GM23248 (cell line): Measurements from ENCODE around the gene C17orf100. TPM values are rescaled to one million over a fixed set of nuclear protein-coding genes. Genes with fewer than 3 reads are reported as not detected.
"Not testable (repeated sequence)": the region's sequence is repeated elsewhere in the genome, so short reads cannot be mapped to it uniquely, and the experiment has no call there.

Experiments used
- DNase-seq: peaks from one replicate; pipeline ENCODE4 v3.0.0-alpha.2; 2015
- H2AFZ ChIP-seq: fragments of 200-600 bp; sonication (generic); 2 replicates; pipeline ENCODE4 v1.6.1; 2016; ENCODE audit warnings: antibody characterized with exemption
- H3F3A ChIP-seq: fragments of 200-600 bp; sonication (generic); 2 replicates; pipeline ENCODE4 v1.6.1; 2016; ENCODE audit warnings: mild to moderate bottlenecking, antibody characterized with exemption, mixed run types; ENCODE audit not compliant: insufficient read depth
- H3K27ac ChIP-seq: fragments of 200-600 bp; sonication (generic); 2 replicates; pipeline ENCODE4 v1.5.1; 2016; ENCODE audit warnings: mild to moderate bottlenecking
- H3K27me3 ChIP-seq: fragments of 200-600 bp; sonication (generic); replicated peaks from 2 replicates; pipeline ENCODE4 v1.6.1; 2016; ENCODE audit warnings: mild to moderate bottlenecking; ENCODE audit not compliant: insufficient read depth
- H3K36me3 ChIP-seq: fragments of 200-600 bp; sonication (generic); 2 replicates; pipeline ENCODE4 v1.6.1; 2016; ENCODE audit warnings: low read depth, mild to moderate bottlenecking
- H3K4me1 ChIP-seq: fragments of 200-600 bp; sonication (generic); 2 replicates; pipeline ENCODE4 v1.6.1; 2016; ENCODE audit warnings: mild to moderate bottlenecking; ENCODE audit not compliant: insufficient read depth
- H3K4me2 ChIP-seq: fragments of 200-600 bp; sonication (generic); one replicate; pipeline ENCODE4 v1.6.1; 2016; ENCODE audit warnings: mild to moderate bottlenecking; ENCODE audit not compliant: unreplicated experiment
- H3K4me3 ChIP-seq: fragments of 200-600 bp; sonication (generic); 2 replicates; pipeline ENCODE4 v1.5.1; 2016; ENCODE audit warnings: mild to moderate bottlenecking
- H3K79me2 ChIP-seq: fragments of 200-600 bp; sonication (generic); 2 replicates; pipeline ENCODE4 v1.6.1; 2016; ENCODE audit warnings: mild to moderate bottlenecking; ENCODE audit not compliant: insufficient read depth
- H3K9ac ChIP-seq: fragments of 200-600 bp; sonication (generic); 2 replicates; pipeline ENCODE4 v1.6.1; 2016; ENCODE audit warnings: mild to moderate bottlenecking
- H3K9me2 ChIP-seq: fragments of 200-600 bp; sonication (generic); 2 replicates; pipeline ENCODE4 v1.6.1; 2016; ENCODE audit warnings: mixed run types, mild to moderate bottlenecking, moderate library complexity; ENCODE audit not compliant: insufficient read depth
- H3K9me3 ChIP-seq: fragments of 200-600 bp; sonication (generic); one replicate; pipeline ENCODE4 v1.6.1; 2017; ENCODE audit warnings: low read depth
- H4K20me1 ChIP-seq: fragments of 200-600 bp; sonication (generic); 2 replicates; pipeline ENCODE4 v1.6.0; 2016; ENCODE audit not compliant: insufficient read depth
- EZH2 ChIP-seq: fragments of 200-600 bp; sonication (generic); IDR thresholded peaks from 2 replicates; pipeline ENCODE4 v1.6.1; 2018; ENCODE audit warnings: antibody characterized with exemption, mild to moderate bottlenecking; ENCODE audit not compliant: insufficient read depth, poor library complexity, severe bottlenecking
- EZH2phosphoT487 ChIP-seq: fragments of 200-600 bp; sonication (generic); IDR thresholded peaks from 2 replicates; pipeline ENCODE4 v1.6.1; 2018; ENCODE audit warnings: antibody characterized with exemption, moderate library complexity, mild to moderate bottlenecking, low read depth; ENCODE audit not compliant: insufficient read depth
- WGBS, 2 experiments: methylation state at CpG; one replicate each; pipeline ENCODE4 v1.1.6; 2015 to 2017; ENCODE audit warnings: low lambda C conversion rate in 2 of 2, low coverage in 1 of 2; ENCODE audit errors: missing lambda C conversion rate in 2 of 2; 5-methylcytosine and 5-hydroxymethylcytosine counted together
- in situ Hi-C: fragments of 300-500 bp; cut with MboI; formaldehyde crosslinking; loops from 2 replicates; pipeline ENCODE4 v1.15.0; 2020
- polyA plus RNA-seq: library from polyadenylated mRNA; unstranded; fragments of >200 nt; fragmentation: Nextera tagmentation; extraction: Ambion mirVana; gene quantifications from 2 replicates; pipeline ENCODE4 v1.2.1, GENCODE V29; 2016
- total RNA-seq: library from RNA; depleted of rRNA; stranded (reverse); fragments of >200 nt; shearing (Covaris generic); gene quantifications from 2 replicates; pipeline ENCODE4 v1.2.3, GENCODE V29; 2014

C17orf100 gene
- total and polyA plus RNA-seq, 2 experiments from 2014 or later = 0.86 to 5.2 TPM

DNA sequence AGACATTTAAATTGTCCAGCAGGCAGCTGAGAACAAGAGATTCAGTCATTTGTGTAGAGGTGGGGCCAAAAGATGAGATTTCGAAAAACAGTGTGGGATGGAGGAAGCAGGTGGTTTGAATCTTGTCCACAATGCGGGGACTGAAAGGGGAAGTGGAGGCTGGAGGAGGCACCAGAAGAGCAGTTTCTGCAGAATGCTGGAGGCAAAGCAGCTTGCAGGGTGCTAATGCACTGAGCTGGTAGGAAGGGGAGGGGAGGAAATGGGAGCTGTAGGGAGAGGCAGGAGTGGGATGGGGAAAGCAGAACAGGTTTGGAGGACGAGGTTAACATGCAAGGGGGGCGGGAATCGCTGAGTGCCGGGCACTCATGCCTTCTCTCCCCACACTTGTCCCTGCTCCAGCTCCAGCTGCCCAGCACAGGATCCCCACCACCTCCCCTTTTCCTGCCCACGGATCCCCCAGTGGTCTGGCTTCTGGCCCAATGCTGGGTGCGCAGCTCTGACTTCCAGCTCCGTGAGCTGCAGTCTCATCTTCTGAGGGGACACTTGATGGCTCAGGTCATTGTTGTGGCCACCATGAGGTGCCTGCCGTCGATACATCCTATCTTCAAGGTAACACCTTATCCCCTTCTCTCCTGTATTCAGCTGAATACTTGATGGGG lies 9.4 kb downstream of the C17orf100 start:
- TF ChIP-seq EZH2phosphoT487 = no peak
- no peak for TF ChIP-seq EZH2
- Histone ChIP-seq H3K4me1 (no peaks in the 10 kb centered on the region), H3K36me3 (no peaks in the 10 kb centered on the region), H3K79me2 (no peaks in the 10 kb centered on the region), H3K9me2 (no peaks in the 10 kb centered on the region), H2AFZ (no peak overlapping the region), H3K27me3 (peaks cover 26% of the 10 kb centered on the region), H3K9me3 (no peaks in the 10 kb centered on the region), H3F3A (no peaks in the 10 kb centered on the region), H3K4me2 (no peak overlapping the region), H3K9ac (no peak overlapping the region), H3K4me3 (no peak overlapping the region), H4K20me1 (no peaks in the 10 kb centered on the region), H3K27ac (no peak overlapping the region)
- DNase-seq = no peak
- 25 to 30% methylated on average over 10 to 11 of the region's 11 CpGs for WGBS, 2 experiments
- in situ Hi-C loops = loop anchor here (10.0 kb wide), 2 partner anchors 174 to 344 kb away; partner anchors contain the start of gene TEKT1

GRCh38 chr17:6661464-6661848 lies 9.9 kb downstream of the C17orf100 start:
- Histone ChIP-seq H2AFZ (no peak overlapping the region), H3K4me3 (no peak overlapping the region), H3K9ac (no peak overlapping the region), H3K27ac (no peak overlapping the region), H3K4me1 (no peaks in the 10 kb centered on the region), H3K27me3 (peaks cover 26% of the 10 kb centered on the region), H4K20me1 (no peaks in the 10 kb centered on the region), H3F3A (no peaks in the 10 kb centered on the region), H3K9me3 (no peaks in the 10 kb centered on the region), H3K36me3 (no peaks in the 10 kb centered on the region), H3K9me2 (no peaks in the 10 kb centered on the region), H3K4me2 (no peak overlapping the region), H3K79me2 (no peaks in the 10 kb centered on the region)
- in situ Hi-C loops = loop anchor here (10.0 kb wide), 2 partner anchors 173 to 343 kb away; partner anchors contain the start of gene TEKT1
- no peak for DNase-seq
- TF ChIP-seq EZH2phosphoT487 (no peak), EZH2 (no peak)
- WGBS, 2 experiments = 38 to 57% methylated on average over 2 of the region's 2 CpGs

DNA sequence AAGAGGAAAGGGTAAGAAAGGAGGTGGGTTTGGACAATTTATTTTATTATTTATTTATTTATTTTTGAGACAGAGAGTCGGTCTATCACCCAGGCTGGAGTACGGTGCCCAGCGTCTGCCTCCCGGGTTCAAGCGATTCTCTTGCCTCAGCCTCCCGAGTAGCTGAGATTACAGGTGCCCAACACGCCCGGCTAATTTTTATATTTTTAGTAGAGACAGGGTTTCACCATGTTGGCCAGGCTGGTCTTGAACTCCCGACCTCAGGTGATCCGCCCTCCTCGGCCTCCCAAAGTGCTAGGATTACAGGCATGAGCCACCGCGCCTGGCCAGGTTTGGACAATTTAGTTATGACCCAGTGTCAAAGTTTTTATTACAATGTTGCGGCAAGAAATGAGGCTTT lies 11.6 kb downstream of the C17orf100 start:
- H3F3A ChIP-seq, H3K4me3 ChIP-seq, H3K36me3 ChIP-seq, H2AFZ ChIP-seq, H3K9me2 ChIP-seq, H4K20me1 ChIP-seq, H3K79me2 ChIP-seq, H3K9ac ChIP-seq, H3K27ac ChIP-seq, H3K4me1 ChIP-seq, H3K9me3 ChIP-seq, H3K4me2 ChIP-seq, DNase-seq: not testable (repeated sequence)
- in situ Hi-C loops = loop anchor here (10.0 kb wide), 2 partner anchors 172 to 342 kb away; partner anchors contain the start of gene TEKT1
- H3K27me3 ChIP-seq = peaks cover 26% of the 10 kb centered on the region
- 75 to 81% methylated on average over 14 of the region's 14 CpGs for WGBS, 2 experiments

GRCh38 chr17:6666077-6666521 lies 14.5 kb downstream of the C17orf100 start:
- H3K27me3 ChIP-seq = peaks cover 18% of the 10 kb centered on the region
- 9 to 11% methylated on average over 9 of the region's 9 CpGs for WGBS, 2 experiments

More at GRCh38 chr17:6666077-6666521, 14.5 kb downstream of the C17orf100 start:
- no peak for TF ChIP-seq EZH2phosphoT487
- no peak for TF ChIP-seq EZH2
- no peaks in the 10 kb centered on the region for H3K4me1 ChIP-seq
- H3K36me3 ChIP-seq = no peaks in the 10 kb centered on the region
- no peak overlapping the region for H3K4me3 ChIP-seq
- no peaks in the 10 kb centered on the region for H3K9me3 ChIP-seq
- H3K9me2 ChIP-seq = no peaks in the 10 kb centered on the region
- H3K4me2 ChIP-seq = no peak overlapping the region
- no peak overlapping the region for H3K9ac ChIP-seq
- no peak overlapping the region for H2AFZ ChIP-seq
- in situ Hi-C loops = loop anchor here (10.0 kb wide), 2 partner anchors 169 to 339 kb away; partner anchors contain the start of gene TEKT1
- H4K20me1 ChIP-seq = no peaks in the 10 kb centered on the region
- DNase-seq = peak; percentile 89
- no peaks in the 10 kb centered on the region for H3F3A ChIP-seq
- H3K79me2 ChIP-seq = no peaks in the 10 kb centered on the region
- no peak overlapping the region for H3K27ac ChIP-seq
